ENCODE data around the gene ARHGAP44. TPM values are rescaled to one million over a fixed set of nuclear protein-coding genes. Genes with fewer than 3 reads are reported as not detected.

The ARHGAP44 gene
- total and polyA plus RNA-seq, 5 experiments from 2014 or later = 0.14 to 0.15 TPM; not detected in 3

- Mint-ChIP-seq H3K36me3 (peaks cover 0 to 67% (median 11%) of the 10 kb centered on the region in 3 donors), H3K4me3 (no peak overlapping the region), H3K9me3 (no peaks in the 10 kb centered on the region), H3K27ac (peak overlapping the region in 4 of 10 donors; percentile 7 to 35 (median 20)), H3K27me3 (no peaks in the 10 kb centered on the region), H3K4me1 (peaks cover 0 to 5% (median 2%) of the 10 kb centered on the region in 4 donors)
- POLR2A ChIA-PET = interaction anchor here (1.5 kb wide), 1 partner anchor 14 kb away, joined by 4 read pairs; the partner anchor contains the start of gene ELAC2
- DNase-seq (no peak), ATAC-seq (no peak)
These were observed 215.0 kb downstream of the ARHGAP44 start for GRCh38 chr17:13004336-13004735.

GRCh38 chr17:13005530-13005929 lies 216.2 kb downstream of the ARHGAP44 start:
- ATAC-seq (no peak), DNase-seq (no peak)
- Mint-ChIP-seq H3K4me3 (no peak overlapping the region), H3K27me3 (no peaks in the 10 kb centered on the region), H3K27ac (peak overlapping the region in 2 of 10 donors; percentile 4 to 57), H3K4me1 (peaks cover 0 to 5% (median 2%) of the 10 kb centered on the region in 4 donors), H3K36me3 (peaks cover 0 to 66% (median 15%) of the 10 kb centered on the region in 3 donors), H3K9me3 (no peaks in the 10 kb centered on the region)
- POLR2A ChIA-PET = no interaction called here

- Mint-ChIP-seq H3K9me3 (no peaks in the 10 kb centered on the region), H3K27me3 (no peaks in the 10 kb centered on the region), H3K4me1 (peaks cover 0 to 9% (median 2%) of the 10 kb centered on the region in 4 donors), H3K36me3 (peaks cover 0 to 87% (median 30%) of the 10 kb centered on the region in 3 donors), H3K4me3 (no peak overlapping the region), H3K27ac (peak overlapping the region in 1 of 10 donors; percentile 19)
- POLR2A ChIA-PET = interaction anchor here (1.2 kb wide), 1 partner anchor 9 kb away, joined by 5 read pairs; the partner anchor contains the start of gene ELAC2
- no peak for DNase-seq
- no peak for ATAC-seq
These were observed 219.2 kb downstream of the ARHGAP44 start for GRCh38 chr17:13008461-13008860.

- Mint-ChIP-seq H3K9me3 (no peaks in the 10 kb centered on the region), H3K4me1 (peaks cover 9 to 24% (median 14%) of the 10 kb centered on the region in 4 donors), H3K36me3 (peaks cover 5 to 87% (median 45%) of the 10 kb centered on the region in 3 donors), H3K4me3 (no peak overlapping the region), H3K27ac (peak overlapping the region in 1 of 10 donors; percentile 55), H3K27me3 (no peaks in the 10 kb centered on the region)
- ATAC-seq = no peak
- no peak for DNase-seq
- POLR2A ChIA-PET = no interaction called here
These were observed 221.7 kb downstream of the ARHGAP44 start for GRCh38 chr17:13010959-13011358.

GRCh38 chr17:13014801-13015200 lies 225.5 kb downstream of the ARHGAP44 start:
- H3K36me3 Mint-ChIP-seq = peaks cover 5 to 59% (median 38%) of the 10 kb centered on the region in 3 donors
- POLR2A ChIA-PET = interaction anchor here (0.5 kb wide), 1 partner anchor 17 kb away, joined by 4 read pairs; no protein-coding TSS in a partner anchor
- no peak for ATAC-seq
- H3K4me3 Mint-ChIP-seq = peak overlapping the region in 5 of 10 donors; percentile 3 to 72 (median 29)
- H3K4me1 Mint-ChIP-seq = peaks cover 15 to 40% (median 35%) of the 10 kb centered on the region in 4 donors
- H3K27ac Mint-ChIP-seq = peak overlapping the region in 2 of 10 donors; percentile 5 to 86
- H3K27me3 Mint-ChIP-seq = no peaks in the 10 kb centered on the region
- DNase-seq = no peak
- H3K9me3 Mint-ChIP-seq = no peaks in the 10 kb centered on the region

- ATAC-seq (no peak), DNase-seq (peak in 1 of 10 donors; percentile 5)
- H3K4me1 Mint-ChIP-seq = peaks cover 13 to 37% (median 35%) of the 10 kb centered on the region in 4 donors
These were observed 227.8 kb downstream of the ARHGAP44 start for GRCh38 chr17:13016881-13017654.

GRCh38 chr17:13017655-13018459 lies 228.6 kb downstream of the ARHGAP44 start, which contains the start of gene ELAC2:
ELAC2 (minus strand) TSS chr17:13018027; CDS start chr17:13017947, 80 bp downstream.
- Mint-ChIP-seq H3K9me3 (no peaks in the 10 kb centered on the region), H3K4me1 (peaks cover 13 to 37% (median 35%) of the 10 kb centered on the region in 4 donors), H3K36me3 (peaks cover 5 to 32% (median 22%) of the 10 kb centered on the region in 3 donors), H3K27me3 (no peaks in the 10 kb centered on the region), H3K4me3 (peak within 1 kb of the TSS; percentile 94 to 99 (median 98)), H3K27ac (peak within 1 kb of the TSS; percentile 91 to 99 (median 97))
- POLR2A ChIA-PET = interaction anchor here (0.5 to 1.7 kb wide), 7 partner anchors 9 to 1566 kb away, joined by 3 to 10 read pairs (median 5); partner anchors contain the start of genes HS3ST3B1 and ZNF18
- ATAC-seq (peak; percentile 99), DNase-seq (peak; percentile 84 to 97 (median 96))

More at GRCh38 chr17:13016881-13017654, 227.8 kb downstream of the ARHGAP44 start:
- no peaks in the 10 kb centered on the region for H3K27me3 Mint-ChIP-seq
- POLR2A ChIA-PET = interaction anchor here (0.8 to 1.7 kb wide), 3 partner anchors 8 to 1284 kb away, joined by 5 to 10 read pairs (median 10); partner anchors contain the start of gene HS3ST3B1
- peak overlapping the region; percentile 13 to 99 (median 94) for H3K27ac Mint-ChIP-seq
- peak overlapping the region; percentile 94 to 99 (median 98) for H3K4me3 Mint-ChIP-seq
- peaks cover 5 to 40% (median 24%) of the 10 kb centered on the region in 3 donors for H3K36me3 Mint-ChIP-seq
- H3K9me3 Mint-ChIP-seq = no peaks in the 10 kb centered on the region

GRCh38 chr17:13024016-13024415 lies 234.7 kb downstream of the ARHGAP44 start:
- Mint-ChIP-seq H3K27me3 (peaks cover 7 to 29% (median 20%) of the 10 kb centered on the region in 5 donors), H3K9me3 (no peaks in the 10 kb centered on the region), H3K4me1 (peaks cover 7 to 11% (median 9%) of the 10 kb centered on the region in 4 donors), H3K36me3 (no peaks in the 10 kb centered on the region), H3K27ac (no peak overlapping the region), H3K4me3 (peak overlapping the region in 2 of 10 donors; percentile 8 to 47)
- POLR2A ChIA-PET = interaction anchor here (0.7 kb wide), 1 partner anchor 1455 kb away, joined by 3 read pairs; no protein-coding TSS in a partner anchor
- DNase-seq (no peak), ATAC-seq (peak; percentile 17 to 27)

GRCh38 chr17:13024526-13025257 lies 235.4 kb downstream of the ARHGAP44 start:
- no peaks in the 10 kb centered on the region for H3K9me3 Mint-ChIP-seq
- ATAC-seq (peak; percentile 96 to 97), DNase-seq (peak; percentile 44 to 74 (median 60))
- POLR2A ChIA-PET = no interaction called here
- peak overlapping the region in 9 of 10 donors; percentile 12 to 68 (median 38) for H3K4me3 Mint-ChIP-seq
- peak overlapping the region in 2 of 10 donors; percentile 21 to 38 for H3K27ac Mint-ChIP-seq
- peaks cover 6 to 11% (median 8%) of the 10 kb centered on the region in 4 donors for H3K4me1 Mint-ChIP-seq
- no peaks in the 10 kb centered on the region for H3K36me3 Mint-ChIP-seq
- H3K27me3 Mint-ChIP-seq = peaks cover 7 to 29% (median 20%) of the 10 kb centered on the region in 5 donors

GRCh38 chr17:13025258-13025627 lies 235.9 kb downstream of the ARHGAP44 start:
- Mint-ChIP-seq H3K9me3 (no peaks in the 10 kb centered on the region), H3K4me1 (peaks cover 6 to 11% (median 8%) of the 10 kb centered on the region in 4 donors), H3K27me3 (peaks cover 7 to 29% (median 20%) of the 10 kb centered on the region in 5 donors), H3K36me3 (no peaks in the 10 kb centered on the region), H3K4me3 (no peak overlapping the region), H3K27ac (no peak overlapping the region)
- POLR2A ChIA-PET = no interaction called here
- ATAC-seq = no peak
- no peak for DNase-seq

- Mint-ChIP-seq H3K4me1 (peaks cover 7 to 13% (median 10%) of the 10 kb centered on the region in 4 donors), H3K27ac (peak overlapping the region in 1 of 10 donors; percentile 61), H3K27me3 (peaks cover 7 to 29% (median 20%) of the 10 kb centered on the region in 5 donors), H3K36me3 (no peaks in the 10 kb centered on the region), H3K4me3 (no peak overlapping the region), H3K9me3 (no peaks in the 10 kb centered on the region)
- DNase-seq = no peak
- no peak for ATAC-seq
- POLR2A ChIA-PET = no interaction called here
These were observed 236.4 kb downstream of the ARHGAP44 start for GRCh38 chr17:13025687-13026086.
